DMS 273 (cell line): ENCODE results near the gene ITPR1.

Experiments
- DNase-seq: peaks from one replicate; lab custom pipeline; 2025; ENCODE audit not compliant: unreplicated experiment; lab: John Stamatoyannopoulos, UW

The ITPR1 gene

DNA sequence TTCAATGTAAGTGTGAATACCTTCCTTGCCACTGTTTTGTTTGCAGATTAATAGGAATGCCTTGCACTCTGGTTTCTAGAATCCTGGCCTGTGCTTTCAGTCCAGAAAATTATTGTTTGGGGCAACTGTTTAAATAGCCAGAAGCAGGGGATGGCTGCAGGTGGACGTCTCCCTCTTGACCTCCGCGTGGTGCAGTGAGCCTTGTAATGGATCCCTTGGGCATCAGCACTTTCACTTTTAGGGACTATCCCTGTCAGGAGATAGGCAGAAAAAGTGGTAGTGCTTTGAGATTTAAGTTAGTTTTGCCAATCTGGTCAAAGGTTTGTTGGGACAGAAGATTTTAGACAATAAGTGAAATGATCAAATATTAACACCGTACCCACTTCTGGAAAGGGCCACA is 307.4 kb downstream of the ITPR1 start:
- DNase-seq = no peak

DNA sequence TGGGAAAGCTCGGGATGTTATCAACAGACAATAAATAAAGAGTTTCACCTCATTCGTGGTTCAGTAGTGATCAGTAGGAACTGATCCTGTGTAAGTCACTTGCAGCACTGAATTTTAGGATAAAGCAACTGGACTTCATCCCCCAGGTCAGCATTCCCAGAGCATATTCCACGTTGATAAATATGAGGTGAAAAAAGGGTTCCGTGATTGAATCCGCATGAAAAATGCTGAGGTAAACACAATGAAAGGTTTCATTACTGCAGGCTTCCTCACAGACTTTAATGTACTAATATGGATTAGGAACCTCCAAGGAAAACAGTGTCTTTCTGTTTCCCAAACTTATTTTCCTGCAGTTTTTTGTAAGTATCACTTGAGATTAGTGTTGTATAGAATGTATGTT is 308.7 kb downstream of the ITPR1 start:
- DNase-seq = no peak

- no peak for DNase-seq
Observed at GRCh38 chr3:4802903-4803302, 309.8 kb downstream of the ITPR1 start.

- no peak for DNase-seq
Observed at GRCh38 chr3:4804161-4805058, 311.3 kb downstream of the ITPR1 start.

- DNase-seq = no peak
Observed at GRCh38 chr3:4805662-4806061, 312.5 kb downstream of the ITPR1 start.

DNA sequence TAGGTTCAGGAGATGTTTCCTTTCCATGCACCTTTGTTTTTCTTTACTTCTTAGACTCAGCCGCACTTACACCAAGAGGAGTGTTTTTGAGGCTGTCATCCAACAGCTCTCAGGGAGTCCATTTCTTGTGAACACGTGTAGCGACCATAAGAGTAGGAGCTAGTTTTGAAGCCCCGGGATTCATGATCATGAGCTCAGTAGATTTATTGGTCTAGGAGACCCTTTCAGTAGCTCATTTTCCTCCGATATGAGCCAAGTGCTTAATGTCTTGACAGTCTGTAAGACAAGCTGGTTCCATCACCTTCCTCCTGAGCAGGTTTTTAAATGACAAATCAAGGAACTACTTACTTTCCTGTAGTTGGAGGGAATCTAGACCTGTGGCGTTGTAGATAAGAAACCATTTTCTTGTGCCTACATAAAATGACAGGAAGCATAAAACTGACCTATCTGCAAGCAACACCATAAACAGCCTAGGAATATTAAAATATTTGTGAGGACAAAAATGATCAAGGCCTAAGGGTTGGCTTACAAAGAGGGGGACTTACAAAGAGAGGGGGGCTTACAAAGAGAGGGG is 313.5 kb downstream of the ITPR1 start:
- DNase-seq = no peak

DNA sequence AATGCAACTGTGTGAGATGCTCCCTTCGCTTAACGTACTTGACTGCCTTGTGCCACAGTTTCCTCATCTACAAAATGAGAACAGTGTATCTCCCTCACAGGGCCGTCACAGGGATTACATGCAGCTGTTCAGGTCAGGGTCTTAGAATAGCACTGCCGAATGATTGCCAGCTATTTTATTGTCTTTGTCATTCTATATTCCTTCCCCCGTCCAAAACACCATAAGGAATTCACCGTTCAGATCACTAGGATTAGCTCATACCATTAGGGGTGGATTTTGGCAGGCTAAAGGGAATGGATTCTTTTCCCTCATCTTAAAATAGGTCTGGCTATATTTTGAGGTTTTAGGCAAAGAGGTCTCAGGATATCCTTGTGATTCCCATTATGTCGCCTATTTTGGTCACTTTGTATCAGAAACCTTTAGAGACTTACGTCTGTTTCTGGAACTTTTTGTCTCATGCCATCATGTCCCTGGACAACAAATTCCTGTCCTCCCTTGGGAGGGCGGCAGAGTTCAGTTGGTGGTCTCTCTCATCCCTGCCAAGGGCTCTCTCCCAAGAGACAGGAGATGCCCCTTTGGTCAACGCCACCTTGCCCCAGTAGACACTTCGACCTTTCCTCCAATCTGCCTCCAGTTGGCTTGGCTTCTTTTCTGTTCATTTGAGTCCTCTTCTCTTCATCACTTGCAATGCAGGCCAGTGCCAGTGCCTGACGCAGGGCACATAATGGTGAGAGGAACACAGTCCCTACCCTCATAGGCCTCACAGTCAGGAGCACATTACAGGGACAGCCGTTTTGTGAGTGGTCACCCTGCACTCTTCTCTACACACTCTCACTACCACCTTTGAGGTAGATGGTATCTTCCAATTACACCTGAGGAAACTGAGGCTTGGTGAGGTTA is 314.5 kb downstream of the ITPR1 start:
- DNase-seq = no peak

GRCh38 chr3:4808637-4809036 is 315.5 kb downstream of the ITPR1 start:
- no peak for DNase-seq

- no peak for DNase-seq
Observed at GRCh38 chr3:4809922-4810321, 316.8 kb downstream of the ITPR1 start.

- DNase-seq = no peak
Observed at GRCh38 chr3:4812591-4812990, 319.4 kb downstream of the ITPR1 start.

DNA sequence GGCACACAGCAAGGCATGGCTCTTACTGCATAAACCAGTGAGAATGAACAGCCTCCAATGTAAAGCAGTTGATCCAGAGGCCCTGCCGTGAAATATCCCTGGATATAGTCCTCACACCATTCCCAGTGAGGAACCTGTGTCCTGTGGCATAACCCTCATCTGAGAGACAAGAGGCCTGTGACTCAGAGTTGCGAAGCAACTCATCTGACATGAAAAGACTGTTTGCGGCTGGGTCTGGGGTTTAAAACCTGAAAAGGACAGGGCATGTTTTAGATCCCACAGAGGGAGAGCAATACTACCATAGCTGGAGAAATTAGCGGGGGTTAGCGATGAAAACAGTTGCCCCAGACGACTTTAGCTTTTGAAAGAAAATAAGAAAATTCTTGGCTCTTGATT is 320.8 kb downstream of the ITPR1 start:
- DNase-seq = no peak

GRCh38 chr3:4814305-4814903 is 321.3 kb downstream of the ITPR1 start:
- DNase-seq = no peak

- DNase-seq = no peak
Observed at GRCh38 chr3:4814904-4815574, 321.9 kb downstream of the ITPR1 start.

- DNase-seq = no peak
Observed at GRCh38 chr3:4816306-4816705, 323.2 kb downstream of the ITPR1 start.

DNA sequence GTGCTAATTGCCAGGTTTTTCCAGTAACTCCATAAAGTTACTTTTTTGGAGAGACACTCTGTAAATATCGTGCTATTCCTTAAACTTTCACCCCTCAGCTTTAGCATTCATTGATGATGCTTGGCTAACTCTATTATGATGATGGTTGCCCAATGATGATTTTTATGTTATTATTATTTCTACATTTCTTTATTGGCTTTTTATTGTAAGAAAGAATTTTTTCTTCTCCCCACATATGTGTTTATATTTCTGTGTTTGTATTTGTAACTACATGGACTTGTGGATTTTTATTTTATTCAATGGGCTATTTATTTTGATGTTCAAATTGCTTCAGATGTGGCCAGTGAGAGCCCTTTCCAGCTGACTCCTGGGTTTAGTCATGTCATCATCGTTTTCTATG is 323.6 kb downstream of the ITPR1 start:
- DNase-seq = no peak

- no peak for DNase-seq
Observed at GRCh38 chr3:4817128-4817527, 324.0 kb downstream of the ITPR1 start.

DNA sequence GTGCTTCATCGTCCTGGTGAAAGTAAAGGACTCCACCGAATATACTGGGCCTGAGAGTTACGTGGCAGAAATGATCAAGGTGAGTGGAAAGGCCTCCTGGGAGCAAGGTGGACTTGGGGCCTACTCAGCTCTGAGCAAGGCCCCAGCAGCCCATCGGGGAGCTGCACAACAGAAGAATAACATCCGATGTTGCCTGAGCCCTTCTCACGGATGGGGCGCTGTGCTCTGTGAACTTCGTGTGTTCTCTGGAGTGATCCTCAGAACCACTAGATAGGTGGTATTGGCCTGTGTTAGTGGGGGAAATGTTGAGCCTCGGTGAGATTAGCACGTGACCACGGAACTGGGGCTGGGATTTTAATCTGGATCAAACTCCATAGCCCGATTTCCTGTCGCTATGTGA is 325.0 kb downstream of the ITPR1 start:
- no peak for DNase-seq

DNA sequence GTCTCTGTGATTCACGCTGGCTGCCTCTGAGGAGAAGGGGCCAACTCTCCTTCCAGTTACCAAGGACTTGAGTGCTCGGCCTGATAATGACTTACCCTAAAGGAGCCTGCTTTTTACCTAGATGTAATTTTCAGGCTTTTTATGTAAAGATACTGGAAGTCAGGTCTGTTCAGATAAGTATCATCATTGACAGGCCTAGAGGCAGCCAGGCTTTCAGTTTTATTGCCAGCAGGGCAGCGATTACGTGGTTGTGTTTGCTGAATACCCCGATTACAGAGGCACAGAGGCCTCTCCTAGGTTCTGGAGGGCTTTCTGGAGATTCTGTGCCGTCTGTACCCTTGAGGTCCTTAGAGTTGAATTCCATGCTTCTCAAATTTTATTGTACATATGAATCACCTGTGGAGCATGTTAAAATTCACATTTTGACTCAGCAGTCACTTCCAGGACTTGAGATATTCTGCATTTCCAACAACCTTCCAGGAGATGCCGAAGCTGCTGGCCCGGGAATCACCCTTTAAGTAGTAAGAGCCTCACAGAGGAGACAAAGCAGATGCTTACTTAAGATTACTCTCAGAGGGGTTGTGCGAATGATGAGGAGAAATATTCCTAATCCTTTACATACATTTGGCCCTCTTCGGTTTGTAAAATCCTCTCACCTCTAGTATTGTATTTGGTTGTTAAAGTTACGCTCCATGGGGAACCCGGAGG is 326.0 kb downstream of the ITPR1 start:
- no peak for DNase-seq

DNA sequence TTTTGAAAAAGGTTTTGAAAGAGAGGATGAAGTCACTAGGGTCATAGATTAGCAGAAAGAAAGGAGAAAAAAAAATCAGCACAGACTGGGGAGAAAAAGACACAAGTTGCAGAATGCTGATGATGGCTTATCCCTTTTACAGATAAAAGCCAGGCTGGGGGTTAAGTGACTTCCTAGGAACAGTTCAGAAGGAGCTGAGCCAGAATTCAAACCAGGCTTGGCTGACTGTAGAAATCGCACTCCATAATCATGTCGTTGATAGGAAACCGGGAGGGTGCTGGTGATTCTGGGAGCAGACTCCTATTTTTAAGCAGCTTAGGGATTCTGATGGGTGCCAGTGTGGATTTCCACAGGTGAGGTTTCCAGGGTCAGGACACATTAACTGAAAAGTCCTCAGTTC is 326.6 kb downstream of the ITPR1 start:
- no peak for DNase-seq
